Ovary (tissue), 9 donors: Measurements from ENCODE around the gene SLC25A27. TPM values are rescaled to one million over a fixed set of nuclear protein-coding genes. Genes with fewer than 3 reads are reported as not detected.

Source experiments
- DNase-seq, 5 donors: peaks; one replicate each; pipeline ENCODE4 v3.0.0-alpha.2; 2019 to 2020
- H3K27ac ChIP-seq, 2 donors: fragments of 200-600 bp; one replicate each; pipeline versions ENCODE4 v1.5.1 to v1.8.0; 2019 to 2022
- H3K27me3 ChIP-seq: fragments of 200-600 bp; one replicate; pipeline ENCODE4 v1.8.0; 2022
- H3K36me3 ChIP-seq: fragments of 200-600 bp; sonication (generic); one replicate; pipeline ENCODE4 v1.5.1; 2019
- H3K4me1 ChIP-seq: one replicate; pipeline ENCODE4 v1.8.1; 2013; ENCODE audit warnings: mild to moderate bottlenecking, moderate library complexity; ENCODE audit not compliant: insufficient read depth
- H3K4me3 ChIP-seq: fragments of 200-600 bp; sonication (generic); one replicate; pipeline ENCODE4 v1.5.1; 2017
- H3K9me3 ChIP-seq, 2 donors: fragments of 200-600 bp in 1 of 2; sonication (generic) in 1 of 2; one replicate each; pipeline versions ENCODE4 v1.5.1 to v1.8.1; 2013 to 2019; ENCODE audit warnings: mild to moderate bottlenecking in 1 of 2, moderate library complexity in 1 of 2
- EP300 ChIP-seq: sonication (generic); formaldehyde crosslinking; IDR thresholded peaks from one replicate; pipeline ENCODE4 v1.6.1; 2017; ENCODE audit warnings: antibody characterized with exemption
- POLR2A ChIP-seq: fragments of 450-650 bp; IDR thresholded peaks from one replicate; pipeline ENCODE4 v1.6.1; 2017; ENCODE audit warnings: antibody characterized with exemption, mild to moderate bottlenecking, moderate library complexity
- WGBS, 3 donors: extraction: QIAGEN DNeasy Blood & Tissue Kit in 1 of 3; methylation state at CpG; one replicate each; pipeline versions ENCODE4 v1.1.5 to v1.1.7; 2013 to 2017; 5-methylcytosine and 5-hydroxymethylcytosine counted together
- intact Hi-C, 4 donors: fragments of 100-400 bp; cut with DNase I; formaldehyde crosslinking; loops; one replicate each; pipeline versions ENCODE4 v1.11.0 to v1.15.1; 2022 to 2023
- polyA plus RNA-seq, 2 donors: library from polyadenylated mRNA; stranded (reverse); fragments of 200-250 nt in 1 of 2; fragments of 350-450 nt in 1 of 2; fragmentation: Illumina TruSeq in 1 of 2; extraction: RNeasy Lipid Tissue Mini Kit (QIAGEN cat#74804) in 1 of 2; gene quantifications; one replicate each; pipeline ENCODE4 v1.2.3, GENCODE V29; 2013 to 2014
- total RNA-seq, 7 donors: library from RNA; depleted of rRNA in 2 of 7; stranded (reverse); fragments of >200 nt in 2 of 7; fragmentation: NEBNext Ultra II Directional in 3 of 7; extraction: Animal tissue kit (Norgen Biotek cat#: 25700) in 3 of 7; gene quantifications; one replicate each; pipeline versions ENCODE4 v1.1.0 to v1.2.4, GENCODE V29; 2016 to 2023
- TF ChIP-seq, protein P1 (sequence below), 3 donors: fragments of 450-650 bp in 2 of 3; fragments of 200-600 bp in 1 of 3; IDR thresholded peaks; one replicate each; pipeline versions ENCODE4 v1.5.1 to v1.8.0; 2016 to 2022; ENCODE audit warnings: antibody characterized with exemption in 3 of 3, mild to moderate bottlenecking in 1 of 3
- donor health status: DM: no; HTN: no; CAD: no; lungs with moderate emphysema.
- donor health status: DM: no; HTN: no; CAD: no.
- donor health status: Bipolar disorder and iron deficiency.
- donor health status: DM: yes; HTN: yes; CAD: no.
- donor health status: DM: no; HTN: no; CAD: no.
- donor health status: DM: yes; HTN: yes; CAD: no.

Gene SLC25A27
- total and polyA plus RNA-seq, 9 donors: 21.0 to 56.9 (median 37.0) TPM

DNA sequence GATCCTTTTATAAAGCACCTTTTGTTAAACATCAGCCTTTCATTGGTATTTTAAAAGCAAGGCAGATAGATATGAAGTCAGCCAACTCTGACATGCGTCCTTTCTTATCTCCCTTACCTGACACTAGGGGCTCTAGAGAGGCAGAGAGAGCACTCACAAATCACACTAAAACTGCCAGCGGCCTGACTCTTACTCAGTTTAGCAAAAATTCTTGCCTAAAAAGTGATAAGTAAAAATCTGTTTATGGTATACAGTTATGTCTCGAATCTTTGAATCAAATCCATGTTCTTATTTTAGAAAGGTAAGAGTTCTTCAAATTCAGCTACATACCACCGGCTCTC lies 24.5 kb downstream of the SLC25A27 start:
- H3K27ac ChIP-seq: no peak overlapping the region
- H3K36me3 ChIP-seq: no peaks in the 10 kb centered on the region

DNA sequence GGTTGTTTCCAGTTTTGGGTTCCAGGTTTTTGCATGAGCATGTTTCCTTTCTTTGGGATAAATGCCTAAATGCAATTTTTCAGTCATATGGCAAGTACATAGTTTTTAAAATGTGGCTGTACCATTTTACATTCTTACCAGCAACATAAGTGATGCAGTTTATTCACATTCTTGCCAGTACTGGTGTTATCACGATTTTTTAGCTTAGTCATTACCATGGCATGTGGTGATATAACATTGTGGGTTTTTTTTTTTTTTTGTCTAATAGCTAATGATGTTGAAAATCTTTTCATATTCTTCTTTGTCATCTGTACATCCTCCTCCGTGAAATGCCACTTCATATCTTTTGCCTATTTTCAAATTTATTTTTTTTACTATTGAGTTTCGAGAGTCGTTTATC lies 32.0 kb downstream of the SLC25A27 start:
- Histone ChIP-seq H3K27me3 (no peaks in the 10 kb centered on the region), H3K4me3 (no peak overlapping the region), H3K9me3 (no peaks in the 10 kb centered on the region), H3K27ac (no peak overlapping the region), H3K4me1 (no peaks in the 10 kb centered on the region), H3K36me3 (no peaks in the 10 kb centered on the region)
- intact Hi-C loops: loop anchor here in 1 of 4 donors (5.0 kb wide), 1 partner anchor 962 kb away; no protein-coding TSS in a partner anchor
- DNase-seq: no peak
- WGBS, 3 donors: 51 to 68% (median 54%) methylated on average over 4 of the region's 4 CpGs
- TF ChIP-seq POLR2A: no peak
- TF ChIP-seq, protein P1, sequence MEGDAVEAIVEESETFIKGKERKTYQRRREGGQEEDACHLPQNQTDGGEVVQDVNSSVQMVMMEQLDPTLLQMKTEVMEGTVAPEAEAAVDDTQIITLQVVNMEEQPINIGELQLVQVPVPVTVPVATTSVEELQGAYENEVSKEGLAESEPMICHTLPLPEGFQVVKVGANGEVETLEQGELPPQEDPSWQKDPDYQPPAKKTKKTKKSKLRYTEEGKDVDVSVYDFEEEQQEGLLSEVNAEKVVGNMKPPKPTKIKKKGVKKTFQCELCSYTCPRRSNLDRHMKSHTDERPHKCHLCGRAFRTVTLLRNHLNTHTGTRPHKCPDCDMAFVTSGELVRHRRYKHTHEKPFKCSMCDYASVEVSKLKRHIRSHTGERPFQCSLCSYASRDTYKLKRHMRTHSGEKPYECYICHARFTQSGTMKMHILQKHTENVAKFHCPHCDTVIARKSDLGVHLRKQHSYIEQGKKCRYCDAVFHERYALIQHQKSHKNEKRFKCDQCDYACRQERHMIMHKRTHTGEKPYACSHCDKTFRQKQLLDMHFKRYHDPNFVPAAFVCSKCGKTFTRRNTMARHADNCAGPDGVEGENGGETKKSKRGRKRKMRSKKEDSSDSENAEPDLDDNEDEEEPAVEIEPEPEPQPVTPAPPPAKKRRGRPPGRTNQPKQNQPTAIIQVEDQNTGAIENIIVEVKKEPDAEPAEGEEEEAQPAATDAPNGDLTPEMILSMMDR (IDR thresholded peaks at IDR 0.05): no peak
- no peak for TF ChIP-seq EP300

More for the DNA sequence above, 24.5 kb downstream of the SLC25A27 start:
- DNase-seq: no peak
- TF ChIP-seq, protein P1 (IDR thresholded peaks at IDR 0.05): no peak
- no peak for TF ChIP-seq POLR2A
- TF ChIP-seq EP300: no peak
- no peak overlapping the region for H3K4me3 ChIP-seq
- intact Hi-C loops: no loop called here
- 82 to 90% (median 88%) methylated on average over 4 of the region's 4 CpGs for WGBS, 3 donors
- H3K4me1 ChIP-seq: no peaks in the 10 kb centered on the region
- no peaks in the 10 kb centered on the region for H3K9me3 ChIP-seq
- no peaks in the 10 kb centered on the region for H3K27me3 ChIP-seq

DNA sequence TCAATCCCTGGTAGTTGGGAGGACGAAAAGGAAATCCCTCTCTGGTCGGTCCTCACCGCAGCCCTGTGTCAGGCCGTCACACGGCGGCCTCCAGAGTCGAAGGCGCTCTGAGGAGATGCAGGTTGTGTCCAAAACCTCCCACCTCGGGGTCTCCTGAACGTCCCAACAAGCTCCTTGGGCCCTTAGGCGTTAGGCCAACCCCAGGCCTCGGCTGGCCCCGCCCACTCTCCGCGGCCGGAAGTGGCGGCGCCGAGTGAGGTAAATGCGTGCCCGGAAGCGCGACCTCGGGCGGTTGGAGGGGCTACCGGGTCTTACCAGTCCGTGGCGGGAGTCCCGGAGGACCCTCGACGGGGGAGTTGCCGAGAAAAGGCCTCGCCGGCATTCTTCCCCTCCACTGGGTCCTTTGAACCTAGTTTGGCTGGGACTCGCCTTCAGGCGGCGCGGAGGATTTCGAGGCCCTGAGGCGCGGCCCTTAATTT lies 34.9 kb downstream of the SLC25A27 start, which contains the start of gene TDRD6:
Gene TDRD6, plus strand, starts transcription at position 267 of the 479 bp plus-strand sequence. CDS start 244 bp downstream, outside the sequence.
- TF ChIP-seq, protein P1 (IDR thresholded peaks at IDR 0.05): no peak
- TF ChIP-seq EP300: no peak
- TF ChIP-seq POLR2A: no peak
- Histone ChIP-seq H3K27me3 (no peaks in the 10 kb centered on the region), H3K4me1 (no peaks in the 10 kb centered on the region), H3K9me3 (no peaks in the 10 kb centered on the region), H3K27ac (no peak within 1 kb of the TSS), H3K36me3 (no peaks in the 10 kb centered on the region), H3K4me3 (no peak within 1 kb of the TSS)
- intact Hi-C loops: loop anchor here in 1 of 4 donors (5.0 kb wide), 1 partner anchor 965 kb away; no protein-coding TSS in a partner anchor
- 87 to 93% (median 90%) methylated on average over 41 of the region's 41 CpGs for WGBS, 3 donors
- peak in 2 of 5 donors; percentile 16 to 31 for DNase-seq

DNA sequence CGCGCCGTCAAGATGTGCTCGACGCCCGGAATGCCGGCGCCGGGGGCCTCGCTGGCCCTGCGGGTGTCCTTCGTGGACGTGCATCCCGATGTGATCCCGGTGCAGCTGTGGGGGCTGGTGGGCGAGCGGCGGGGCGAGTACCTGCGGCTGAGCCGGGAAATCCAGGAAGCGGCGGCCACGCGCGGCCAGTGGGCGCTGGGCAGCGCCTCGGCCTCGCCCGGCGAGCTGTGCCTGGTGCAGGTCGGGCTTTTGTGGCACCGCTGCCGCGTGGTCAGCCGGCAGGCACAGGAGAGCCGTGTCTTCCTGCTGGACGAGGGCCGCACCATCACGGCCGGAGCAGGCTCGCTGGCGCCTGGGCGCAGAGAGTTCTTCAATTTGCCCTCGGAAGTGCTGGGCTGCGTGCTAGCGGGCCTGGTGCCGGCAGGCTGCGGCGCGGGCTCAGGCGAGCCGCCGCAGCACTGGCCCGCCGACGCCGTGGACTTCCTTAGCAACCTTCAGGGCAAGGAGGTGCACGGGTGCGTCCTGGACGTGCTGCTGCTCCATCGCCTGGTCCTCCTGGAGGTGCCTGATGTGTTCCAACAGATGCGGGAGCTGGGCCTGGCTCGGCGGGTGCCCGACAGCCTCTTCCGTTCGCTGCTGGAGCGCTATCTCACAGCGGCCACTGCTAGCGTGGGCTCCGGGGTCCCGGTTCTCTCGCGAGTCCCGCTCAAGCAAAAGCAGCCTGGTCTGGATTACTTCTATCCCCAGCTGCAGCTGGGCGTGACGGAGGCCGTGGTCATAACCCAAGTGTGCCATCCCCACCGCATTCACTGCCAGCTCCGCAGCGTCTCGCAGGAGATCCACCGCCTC lies 35.6 kb downstream of the SLC25A27 start:
- intact Hi-C loops: loop anchor here in 1 of 4 donors (5.0 kb wide), 1 partner anchor 966 kb away; no protein-coding TSS in a partner anchor
- H3K27ac ChIP-seq: no peak overlapping the region
- H3K36me3 ChIP-seq: no peaks in the 10 kb centered on the region
- H3K4me3 ChIP-seq: no peak overlapping the region
- WGBS, 3 donors: 93 to 95% (median 94%) methylated on average over 70 to 85 of the region's 85 CpGs
- H3K27me3 ChIP-seq: no peaks in the 10 kb centered on the region
- no peaks in the 10 kb centered on the region for H3K9me3 ChIP-seq
- H3K4me1 ChIP-seq: no peaks in the 10 kb centered on the region
- TF ChIP-seq EP300: no peak
- TF ChIP-seq, protein P1 (IDR thresholded peaks at IDR 0.05): no peak
- no peak for TF ChIP-seq POLR2A
- DNase-seq: peak in 1 of 5 donors; percentile 26
